PC-9 (cell line): Measurements from ENCODE around the gene MORN5.

ENCODE experiments used
- EZH2 ChIP-seq: fragments of 200-600 bp; sonication (generic); IDR thresholded peaks from 2 replicates; pipeline ENCODE4 v1.8.0; 2017; ENCODE audit warnings: antibody characterized with exemption, low read depth
- TF ChIP-seq, protein P1 (sequence below): fragments of 200-600 bp; sonication (generic); conservative IDR thresholded peaks from 2 replicates; pipeline ENCODE4 v1.6.1; 2017; ENCODE audit warnings: mixed run types, antibody characterized with exemption, mild to moderate bottlenecking, moderate library complexity

DNA sequence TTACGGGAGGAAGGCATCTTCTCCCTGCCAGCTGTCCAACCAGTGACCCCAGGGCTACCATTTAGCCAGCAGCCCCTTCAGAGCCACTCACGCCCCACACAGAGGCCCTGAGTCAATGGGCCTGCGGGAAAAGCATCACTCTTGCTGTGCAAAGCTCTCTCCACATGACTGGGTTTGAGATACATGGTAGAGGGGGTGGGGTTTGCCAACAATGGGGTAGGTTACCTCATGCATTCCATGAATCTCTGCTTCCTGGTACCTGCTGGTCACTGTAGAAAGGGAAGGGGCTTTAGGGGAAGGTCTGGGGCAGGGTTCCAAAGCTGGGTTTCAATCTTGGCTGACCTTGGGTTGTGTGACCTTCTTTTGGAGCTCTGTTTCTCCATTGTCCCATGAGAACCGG, 43.7 kb upstream of the MORN5 start:
- TF ChIP-seq, protein P1, sequence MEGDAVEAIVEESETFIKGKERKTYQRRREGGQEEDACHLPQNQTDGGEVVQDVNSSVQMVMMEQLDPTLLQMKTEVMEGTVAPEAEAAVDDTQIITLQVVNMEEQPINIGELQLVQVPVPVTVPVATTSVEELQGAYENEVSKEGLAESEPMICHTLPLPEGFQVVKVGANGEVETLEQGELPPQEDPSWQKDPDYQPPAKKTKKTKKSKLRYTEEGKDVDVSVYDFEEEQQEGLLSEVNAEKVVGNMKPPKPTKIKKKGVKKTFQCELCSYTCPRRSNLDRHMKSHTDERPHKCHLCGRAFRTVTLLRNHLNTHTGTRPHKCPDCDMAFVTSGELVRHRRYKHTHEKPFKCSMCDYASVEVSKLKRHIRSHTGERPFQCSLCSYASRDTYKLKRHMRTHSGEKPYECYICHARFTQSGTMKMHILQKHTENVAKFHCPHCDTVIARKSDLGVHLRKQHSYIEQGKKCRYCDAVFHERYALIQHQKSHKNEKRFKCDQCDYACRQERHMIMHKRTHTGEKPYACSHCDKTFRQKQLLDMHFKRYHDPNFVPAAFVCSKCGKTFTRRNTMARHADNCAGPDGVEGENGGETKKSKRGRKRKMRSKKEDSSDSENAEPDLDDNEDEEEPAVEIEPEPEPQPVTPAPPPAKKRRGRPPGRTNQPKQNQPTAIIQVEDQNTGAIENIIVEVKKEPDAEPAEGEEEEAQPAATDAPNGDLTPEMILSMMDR: no peak
- TF ChIP-seq EZH2: no peak
